GM12801 (cell line): ENCODE data around the gene SNX14.

Source experiments
- TF ChIP-seq, protein P1 (sequence below): IDR thresholded peaks from one replicate; pipeline ENCODE4 v1.5.1; 2011; ENCODE audit warnings: control low read depth; ENCODE audit not compliant: insufficient read length; ENCODE audit errors: extremely low read depth

The SNX14 gene

DNA sequence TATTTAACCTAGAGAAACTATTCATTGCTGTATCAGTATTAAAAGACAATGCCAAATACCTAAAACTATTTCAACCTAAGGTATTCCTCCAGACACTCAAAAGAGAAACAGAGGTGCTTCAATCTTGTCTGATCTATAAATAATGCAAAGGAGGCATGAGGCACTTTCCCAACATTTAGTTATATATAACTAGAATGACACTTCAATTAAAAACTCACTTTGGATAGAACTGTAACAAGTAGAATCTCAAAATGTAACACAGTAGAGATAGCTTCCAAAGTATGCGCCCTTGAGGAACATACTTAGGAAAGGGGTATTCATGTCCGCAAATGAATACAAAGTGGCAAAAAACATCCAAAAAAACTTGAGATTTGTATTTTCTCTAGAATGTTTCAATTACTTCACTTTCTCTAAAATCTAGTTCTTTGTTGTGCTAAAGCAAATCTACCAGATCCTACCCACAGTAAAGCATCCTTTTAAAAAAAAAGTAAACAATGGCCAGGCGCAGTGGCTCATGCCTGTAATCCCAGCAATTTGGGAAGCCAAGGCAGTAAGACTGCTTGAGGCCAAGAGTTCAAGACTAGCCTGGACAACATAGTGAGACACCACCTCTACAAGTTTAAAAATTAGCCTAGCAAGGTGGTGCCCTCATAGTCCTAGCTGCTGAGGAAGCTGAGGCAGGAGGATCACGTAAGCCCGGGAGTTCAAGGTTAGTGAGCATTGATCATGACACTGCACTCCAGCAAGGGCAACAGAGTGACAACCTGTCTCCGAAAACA is 38.7 kb upstream of the SNX14 start:
- TF ChIP-seq, protein P1, sequence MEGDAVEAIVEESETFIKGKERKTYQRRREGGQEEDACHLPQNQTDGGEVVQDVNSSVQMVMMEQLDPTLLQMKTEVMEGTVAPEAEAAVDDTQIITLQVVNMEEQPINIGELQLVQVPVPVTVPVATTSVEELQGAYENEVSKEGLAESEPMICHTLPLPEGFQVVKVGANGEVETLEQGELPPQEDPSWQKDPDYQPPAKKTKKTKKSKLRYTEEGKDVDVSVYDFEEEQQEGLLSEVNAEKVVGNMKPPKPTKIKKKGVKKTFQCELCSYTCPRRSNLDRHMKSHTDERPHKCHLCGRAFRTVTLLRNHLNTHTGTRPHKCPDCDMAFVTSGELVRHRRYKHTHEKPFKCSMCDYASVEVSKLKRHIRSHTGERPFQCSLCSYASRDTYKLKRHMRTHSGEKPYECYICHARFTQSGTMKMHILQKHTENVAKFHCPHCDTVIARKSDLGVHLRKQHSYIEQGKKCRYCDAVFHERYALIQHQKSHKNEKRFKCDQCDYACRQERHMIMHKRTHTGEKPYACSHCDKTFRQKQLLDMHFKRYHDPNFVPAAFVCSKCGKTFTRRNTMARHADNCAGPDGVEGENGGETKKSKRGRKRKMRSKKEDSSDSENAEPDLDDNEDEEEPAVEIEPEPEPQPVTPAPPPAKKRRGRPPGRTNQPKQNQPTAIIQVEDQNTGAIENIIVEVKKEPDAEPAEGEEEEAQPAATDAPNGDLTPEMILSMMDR, result no peak

DNA sequence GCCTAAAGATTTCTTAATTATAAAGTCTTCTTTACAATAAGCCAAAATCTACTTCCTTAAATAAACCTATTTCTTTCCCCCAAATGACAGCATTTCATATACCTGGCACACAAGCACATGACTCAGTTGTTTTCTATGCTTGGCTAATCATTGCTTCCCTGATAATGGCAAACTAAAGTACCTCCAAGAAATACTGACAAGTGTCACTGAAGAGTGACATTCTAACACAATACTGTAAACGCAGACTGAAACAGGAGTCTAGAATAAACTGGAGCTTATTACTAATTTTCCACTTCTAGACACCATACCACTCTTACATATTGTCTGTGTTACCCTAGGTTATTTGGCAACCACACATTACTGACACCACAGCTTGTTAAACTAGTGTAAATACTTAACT is 34.7 kb upstream of the SNX14 start:
- TF ChIP-seq, protein P1, result no peak

DNA sequence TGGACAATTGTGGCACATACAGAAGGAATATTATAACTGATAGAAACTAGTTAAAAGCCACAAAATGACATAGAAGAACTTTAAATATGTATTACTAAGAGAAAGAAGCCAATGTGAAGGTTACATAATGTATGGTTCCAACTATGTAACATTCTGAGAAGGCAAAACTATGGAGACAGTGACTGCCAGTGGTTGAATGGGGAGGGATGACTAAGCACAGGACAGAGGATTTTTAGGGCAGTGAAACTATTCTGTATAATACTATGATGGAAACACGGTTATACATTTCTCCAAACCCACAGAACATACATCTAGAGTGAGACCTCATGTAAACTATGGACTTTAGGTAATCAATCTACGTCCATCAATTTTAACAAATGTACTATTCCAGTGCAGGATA is 26.6 kb upstream of the SNX14 start:
- TF ChIP-seq, protein P1, result no peak

DNA sequence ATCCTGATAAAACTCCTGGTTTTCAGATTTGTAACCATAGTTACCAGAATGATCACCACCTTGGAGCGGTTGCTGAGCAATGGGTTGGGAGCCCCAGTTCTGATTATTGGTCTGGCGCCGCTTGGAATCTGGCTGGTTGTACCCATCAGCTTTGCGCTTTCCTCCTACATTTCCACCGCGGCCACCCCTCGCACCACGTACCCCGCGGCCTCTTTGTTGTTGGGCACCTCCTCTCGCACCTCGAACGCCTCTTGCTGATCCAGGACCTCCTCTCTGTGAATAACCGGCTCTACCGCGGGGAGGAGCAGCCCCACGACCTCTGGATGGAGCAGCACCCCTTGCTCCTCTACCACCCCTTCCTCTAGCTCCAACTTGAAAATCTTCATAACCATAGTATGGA is 21.1 kb upstream of the SNX14 start:
- TF ChIP-seq, protein P1, result no peak

DNA sequence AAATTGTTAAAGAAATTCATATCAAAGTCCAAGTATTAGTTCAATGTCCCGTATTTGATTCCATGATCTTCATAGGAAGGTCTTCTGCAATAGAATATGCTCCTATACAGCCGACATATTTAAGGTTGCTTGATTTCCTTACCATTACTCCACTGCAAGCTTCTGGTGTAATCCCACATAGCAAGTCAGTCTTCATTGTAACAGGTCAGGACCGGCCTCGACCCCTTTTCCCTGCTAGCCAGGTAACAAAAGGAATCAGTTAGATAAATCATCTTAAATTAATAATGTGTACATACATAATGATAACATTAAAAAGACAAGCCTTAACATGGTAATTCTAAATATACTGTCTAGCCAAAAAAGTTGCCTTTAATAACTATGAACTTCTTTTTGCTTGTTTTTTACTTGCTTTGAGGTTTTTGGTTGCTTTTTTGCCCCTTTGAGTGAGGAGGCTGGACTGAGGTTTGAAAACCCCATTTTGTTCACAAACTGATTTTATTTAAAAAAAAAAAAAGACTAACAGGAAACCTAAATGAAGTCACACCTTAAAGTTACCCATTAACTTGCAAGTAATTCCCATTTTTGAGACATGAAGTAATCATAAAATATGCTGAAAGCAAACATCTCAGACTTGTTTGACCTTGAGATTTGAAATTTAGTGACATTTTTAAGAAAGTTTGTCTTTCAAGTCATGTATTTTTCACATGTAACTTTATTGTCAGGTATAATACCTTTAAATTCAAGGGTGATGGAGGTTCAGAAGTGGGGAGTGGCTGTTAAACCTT is 19.2 kb upstream of the SNX14 start:
- TF ChIP-seq, protein P1, result no peak

DNA sequence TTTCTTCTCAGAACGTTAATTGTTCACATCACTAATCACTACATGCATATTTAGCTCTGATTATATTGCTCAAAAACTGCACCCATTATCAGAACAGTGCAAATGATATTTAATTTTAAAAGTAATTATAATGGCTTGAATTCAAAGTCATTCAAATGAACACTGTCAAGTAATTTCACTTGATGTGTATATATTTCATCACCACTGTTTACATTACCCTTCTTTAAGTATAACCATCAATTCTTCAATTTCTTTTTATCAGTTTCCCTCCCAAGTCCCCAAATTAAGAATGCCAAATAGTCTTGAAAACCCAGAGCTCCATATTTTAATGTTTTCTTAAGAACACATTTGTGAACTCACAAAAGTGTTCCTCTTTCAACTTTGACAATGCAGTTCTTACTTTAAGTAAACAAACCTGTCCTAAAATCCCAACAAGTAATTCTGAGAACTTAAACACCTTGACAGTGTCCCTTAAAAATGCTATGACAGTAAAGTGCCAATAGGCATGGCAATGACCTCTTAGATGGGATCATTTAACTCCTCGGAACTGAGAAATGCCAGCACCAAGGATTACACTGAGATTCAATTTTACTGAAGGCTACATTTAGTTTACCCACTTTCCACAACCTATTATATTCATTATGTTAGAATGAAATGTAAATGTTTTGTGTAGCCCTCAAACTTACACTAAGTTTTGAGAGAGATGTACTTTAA is 16.7 kb upstream of the SNX14 start:
- TF ChIP-seq, protein P1, result no peak

DNA sequence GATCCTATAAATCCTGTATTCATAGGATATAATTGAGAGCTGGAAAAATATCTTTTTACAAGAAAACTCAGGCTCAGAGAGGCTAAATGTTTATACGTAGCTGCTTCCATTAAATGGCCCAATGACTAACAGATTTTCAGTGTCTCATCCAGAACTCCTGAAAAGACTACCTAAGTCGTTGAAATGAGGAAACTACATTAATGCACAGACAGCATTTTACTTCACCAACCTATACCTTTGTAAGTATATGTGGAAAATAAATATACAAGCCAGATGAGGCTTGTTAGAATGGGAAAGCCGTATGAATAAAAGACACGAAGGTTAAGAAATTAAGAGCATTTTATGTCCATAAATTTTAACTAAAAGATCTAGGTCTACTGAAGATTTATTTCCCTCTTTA is 8.4 kb upstream of the SNX14 start:
- TF ChIP-seq, protein P1, result no peak
